D721Med (cell line): Measurements from ENCODE around the gene TMEM231.

Experiments
- DNase-seq: peaks from one replicate; pipeline ENCODE4 v3.0.0; 2011; ENCODE audit warnings: low spot score; ENCODE audit not compliant: insufficient read length
- FAIRE-seq: peaks from 2 replicates; lab custom pipeline; 2011; peaks lifted over from hg19 to GRCh38; lab: Jason Lieb, UNC
- TF ChIP-seq, protein P1 (sequence below): IDR thresholded peaks from 2 replicates; pipeline ENCODE4 v1.5.1; 2012; ENCODE audit warnings: mild to moderate bottlenecking, control low read depth; ENCODE audit not compliant: insufficient read depth; ENCODE audit errors: missing control alignments

Gene TMEM231

DNA sequence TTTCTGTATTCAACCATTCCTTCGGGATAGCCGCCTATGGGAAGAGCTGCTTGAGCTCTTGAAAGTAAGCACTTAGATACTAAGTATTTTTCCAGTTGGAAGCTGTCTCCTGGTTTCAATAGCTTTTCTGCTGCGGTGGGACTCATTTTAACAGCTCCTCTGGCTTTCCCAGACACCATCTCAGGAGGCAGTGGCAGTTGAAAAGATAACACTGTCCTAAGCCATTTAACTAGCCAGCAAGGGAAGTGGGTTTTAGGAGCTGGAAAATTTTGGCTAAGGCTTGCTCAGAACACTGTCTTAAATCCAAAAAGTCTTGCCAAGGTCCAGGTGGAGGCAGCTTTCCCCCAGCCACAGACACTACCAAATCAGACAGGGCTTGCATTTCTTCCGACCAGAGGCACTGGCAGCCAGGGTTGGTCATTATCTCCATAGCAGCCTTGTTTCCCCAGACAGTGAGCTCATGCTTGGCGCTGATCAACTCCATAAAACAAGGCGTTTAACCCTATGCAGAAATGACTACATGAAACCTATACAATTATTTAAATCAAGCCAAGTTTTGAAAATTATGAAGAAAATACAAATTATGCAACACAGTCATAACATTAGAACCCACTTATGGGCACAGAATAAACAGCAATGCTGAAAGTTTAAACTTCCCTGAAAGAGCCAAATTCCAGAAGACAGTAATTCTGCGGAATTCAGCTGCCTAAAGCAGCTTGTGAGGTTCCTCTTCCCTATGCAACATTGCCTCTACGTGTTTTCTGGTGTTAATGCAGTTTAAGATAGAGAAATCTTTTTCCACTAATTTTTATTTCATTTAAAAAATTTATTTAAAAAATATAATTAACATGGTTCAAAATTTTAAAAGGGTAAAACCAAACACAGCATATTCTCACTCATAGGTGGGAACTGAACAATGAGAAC is 35.1 kb upstream of the TMEM231 start:
- no peak for DNase-seq
- no peak for FAIRE-seq
- TF ChIP-seq, protein P1, sequence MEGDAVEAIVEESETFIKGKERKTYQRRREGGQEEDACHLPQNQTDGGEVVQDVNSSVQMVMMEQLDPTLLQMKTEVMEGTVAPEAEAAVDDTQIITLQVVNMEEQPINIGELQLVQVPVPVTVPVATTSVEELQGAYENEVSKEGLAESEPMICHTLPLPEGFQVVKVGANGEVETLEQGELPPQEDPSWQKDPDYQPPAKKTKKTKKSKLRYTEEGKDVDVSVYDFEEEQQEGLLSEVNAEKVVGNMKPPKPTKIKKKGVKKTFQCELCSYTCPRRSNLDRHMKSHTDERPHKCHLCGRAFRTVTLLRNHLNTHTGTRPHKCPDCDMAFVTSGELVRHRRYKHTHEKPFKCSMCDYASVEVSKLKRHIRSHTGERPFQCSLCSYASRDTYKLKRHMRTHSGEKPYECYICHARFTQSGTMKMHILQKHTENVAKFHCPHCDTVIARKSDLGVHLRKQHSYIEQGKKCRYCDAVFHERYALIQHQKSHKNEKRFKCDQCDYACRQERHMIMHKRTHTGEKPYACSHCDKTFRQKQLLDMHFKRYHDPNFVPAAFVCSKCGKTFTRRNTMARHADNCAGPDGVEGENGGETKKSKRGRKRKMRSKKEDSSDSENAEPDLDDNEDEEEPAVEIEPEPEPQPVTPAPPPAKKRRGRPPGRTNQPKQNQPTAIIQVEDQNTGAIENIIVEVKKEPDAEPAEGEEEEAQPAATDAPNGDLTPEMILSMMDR: no peak

DNA sequence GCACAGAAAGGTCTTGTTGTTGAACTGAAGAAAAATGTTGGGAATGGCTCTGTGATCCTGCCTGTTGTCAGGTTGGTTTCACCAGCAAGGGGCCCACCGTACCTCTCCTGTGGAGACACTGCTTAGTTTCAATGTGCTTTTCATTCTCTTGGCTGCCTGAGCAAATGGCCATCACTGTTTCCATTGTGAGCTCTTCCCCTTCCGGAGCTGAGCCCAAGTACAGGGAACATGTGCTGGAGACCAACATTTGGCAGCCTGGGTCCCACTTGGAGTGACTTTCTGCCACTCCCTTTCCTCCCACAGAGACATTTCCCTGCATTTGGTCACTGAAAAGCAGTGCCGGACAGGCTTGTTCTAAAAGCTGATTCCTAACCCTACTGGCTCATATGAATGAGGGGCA is 33.3 kb upstream of the TMEM231 start:
- TF ChIP-seq, protein P1: no peak
- FAIRE-seq (no peak), DNase-seq (no peak)

DNA sequence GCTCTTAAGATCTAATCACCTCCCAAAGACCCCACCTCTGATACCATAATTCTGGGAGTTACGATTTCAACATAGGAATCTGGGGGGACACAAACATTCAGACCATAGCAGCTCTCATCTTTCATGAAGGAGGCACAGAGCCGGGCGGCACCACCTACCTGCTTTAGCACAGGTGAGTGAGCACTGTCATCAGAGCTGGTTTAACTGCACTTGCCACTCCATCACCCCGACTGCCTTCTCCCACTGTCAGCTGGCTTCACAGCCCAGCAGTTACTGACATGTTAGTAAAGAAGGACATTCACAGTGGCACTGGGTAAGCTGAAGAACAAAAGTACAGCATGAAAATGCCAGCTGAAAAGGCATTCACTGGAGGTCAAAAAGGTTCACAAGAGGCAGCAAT is 32.7 kb upstream of the TMEM231 start:
- DNase-seq: no peak
- no peak for FAIRE-seq
- TF ChIP-seq, protein P1: no peak

DNA sequence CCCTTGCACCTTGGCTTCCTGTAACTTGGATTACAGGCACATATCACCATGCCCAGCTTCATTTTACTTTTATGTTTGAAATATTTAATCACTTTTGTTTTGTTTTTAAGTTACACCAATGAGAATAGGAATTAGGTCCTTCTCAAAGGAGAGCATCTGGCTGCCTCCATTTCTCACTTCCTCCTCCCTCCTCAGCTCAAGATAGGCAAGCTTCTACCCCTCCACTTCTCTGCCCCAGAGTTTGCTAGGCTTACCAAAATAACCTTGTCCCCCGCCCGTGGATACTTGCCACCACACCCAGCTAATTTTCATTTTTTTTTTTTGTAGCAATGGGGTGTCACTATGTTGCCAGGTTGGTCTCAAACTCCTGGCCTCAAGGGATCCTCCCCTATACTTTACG is 28.1 kb upstream of the TMEM231 start:
- DNase-seq (no peak), FAIRE-seq (no peak)
- TF ChIP-seq, protein P1: no peak

DNA sequence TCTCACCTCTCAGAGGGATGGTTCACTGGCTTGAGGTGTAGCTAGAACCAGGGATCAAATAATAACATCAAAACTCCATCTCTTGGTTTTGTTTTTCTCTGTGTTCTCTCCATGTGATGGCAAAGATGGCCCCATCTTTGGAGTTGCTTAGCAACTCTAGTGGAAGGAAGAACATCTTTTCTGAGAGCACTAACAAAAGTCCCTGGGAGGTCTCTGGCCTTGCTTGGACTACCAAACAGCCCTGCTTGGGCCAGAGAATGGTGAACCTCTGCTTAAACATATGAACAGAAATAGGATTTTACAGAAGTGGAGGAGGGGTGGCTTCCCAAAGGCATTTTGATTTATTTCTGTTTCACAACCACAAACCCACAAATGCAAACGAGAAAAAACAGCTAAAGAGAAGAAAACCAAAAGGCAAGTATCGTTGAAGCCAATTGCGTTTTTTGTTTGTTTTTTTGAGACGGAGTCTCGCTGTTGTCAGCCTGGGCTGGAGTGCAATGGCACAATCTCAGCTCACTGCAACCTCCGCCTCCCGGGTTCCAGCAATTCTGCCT is 23.3 kb upstream of the TMEM231 start:
- FAIRE-seq: no peak
- TF ChIP-seq, protein P1: no peak
- DNase-seq: no peak

DNA sequence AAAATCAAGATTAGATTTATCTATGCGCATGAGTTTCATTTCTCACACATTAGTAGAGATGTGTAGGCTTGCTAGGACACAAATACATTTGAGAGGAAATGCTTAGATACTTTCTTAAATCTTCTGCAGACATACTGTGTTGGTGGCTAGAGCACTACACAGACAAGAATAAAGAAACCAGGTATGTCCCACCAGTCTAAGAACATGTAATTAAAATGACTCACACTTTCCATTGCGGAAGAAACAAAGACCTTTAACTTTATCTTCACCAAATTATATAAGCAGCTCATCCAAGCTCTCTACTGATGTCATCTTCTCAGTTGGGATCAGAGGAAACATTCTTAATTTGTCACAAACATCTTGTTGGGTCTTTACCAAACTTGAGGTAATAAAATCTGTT is 22.7 kb upstream of the TMEM231 start:
- FAIRE-seq: no peak
- TF ChIP-seq, protein P1: no peak
- no peak for DNase-seq

DNA sequence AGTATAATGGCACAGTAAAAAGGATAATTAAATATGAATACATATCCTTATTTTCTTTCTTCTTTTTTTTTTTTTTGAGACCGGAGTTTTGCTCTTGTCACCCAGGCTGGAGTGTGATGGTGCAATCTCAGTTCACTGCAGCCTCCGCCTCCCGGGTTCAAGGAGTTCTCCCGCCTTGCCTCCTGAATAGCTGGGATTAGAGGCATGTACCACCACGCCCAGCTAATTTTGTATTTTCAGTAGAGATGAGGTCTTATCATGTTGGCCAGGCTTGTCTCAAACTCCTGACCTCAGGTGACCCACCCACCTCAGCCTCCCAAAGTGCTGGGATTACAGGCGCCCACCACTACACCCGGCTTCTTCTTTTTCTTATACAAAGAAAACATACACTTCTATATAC is 22.2 kb upstream of the TMEM231 start:
- no peak for FAIRE-seq
- DNase-seq: no peak
- TF ChIP-seq, protein P1: no peak
